GM21717 (cell line): ENCODE data around the gene RAB44.
A peak's percentile ranks its signal among the peaks of the same experiment; 100 is the strongest.

Source experiments
- ATAC-seq: cut with Tn5 transposase; IDR thresholded peaks from one replicate; pipeline ENCODE4 v1.9.1; 2021; ENCODE audit warnings: mild to moderate bottlenecking, moderate library complexity; ENCODE audit not compliant: unreplicated experiment

RAB44 gene

GRCh38 chr6:36745836-36746235, 48.2 kb downstream of the RAB44 start:
- ATAC-seq, result no peak

DNA sequence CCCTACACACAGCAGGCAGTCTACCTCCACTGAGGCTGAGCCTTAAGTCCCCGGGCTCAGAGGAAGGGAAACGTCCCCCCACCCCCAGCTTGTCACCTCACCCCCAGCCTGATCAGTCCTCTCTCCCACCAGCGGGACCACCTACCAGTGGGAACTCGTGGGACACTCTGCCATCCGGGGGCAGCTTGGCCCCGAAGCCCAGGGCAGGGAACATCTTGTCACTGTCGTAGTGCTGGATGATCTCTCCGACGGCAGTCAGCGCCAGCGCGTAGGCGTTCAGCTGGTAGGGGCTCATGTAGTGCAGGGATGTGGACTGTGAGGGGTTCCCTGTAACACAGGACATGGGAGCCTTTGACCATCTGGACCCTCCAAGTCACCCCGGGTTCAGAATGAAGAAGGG, 48.6 kb downstream of the RAB44 start:
- ATAC-seq, result no peak

DNA sequence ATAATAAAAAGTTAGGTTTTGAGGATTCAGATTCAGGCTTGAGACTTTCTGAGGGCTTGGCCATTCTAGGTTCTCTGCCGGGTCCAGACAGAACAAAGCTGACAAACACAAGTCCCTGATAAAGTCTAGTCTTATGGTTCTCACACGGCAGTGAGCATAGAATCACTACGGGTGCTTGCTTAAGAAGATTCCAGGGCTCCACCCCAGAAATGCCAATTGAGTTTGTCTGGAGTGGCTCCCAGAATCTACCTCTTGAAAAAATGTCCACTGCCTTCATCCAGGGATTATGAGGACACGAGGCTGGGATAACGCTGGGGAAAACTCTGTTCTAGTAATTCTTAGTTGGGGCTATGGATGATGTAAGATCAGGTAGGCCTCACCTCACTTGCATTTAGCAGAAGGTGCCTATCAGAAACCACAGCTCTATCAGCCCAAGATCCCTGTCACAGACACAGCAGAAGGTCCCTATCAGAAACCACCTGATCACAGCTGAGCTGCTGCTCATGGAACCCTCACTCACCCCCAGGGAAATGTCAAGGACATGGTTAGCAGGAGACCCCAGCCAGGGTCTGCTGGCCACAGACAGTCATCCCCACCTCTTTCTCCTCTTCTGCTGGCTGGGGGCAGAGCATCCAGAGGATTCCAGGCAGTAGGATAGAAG, 52.3 kb downstream of the RAB44 start:
- no peak for ATAC-seq

GRCh38 chr6:36751091-36751490, 53.5 kb downstream of the RAB44 start:
- no peak for ATAC-seq

GRCh38 chr6:36751833-36752186, 54.2 kb downstream of the RAB44 start:
- no peak for ATAC-seq

GRCh38 chr6:36752187-36752885, 54.7 kb downstream of the RAB44 start:
- no peak for ATAC-seq

DNA sequence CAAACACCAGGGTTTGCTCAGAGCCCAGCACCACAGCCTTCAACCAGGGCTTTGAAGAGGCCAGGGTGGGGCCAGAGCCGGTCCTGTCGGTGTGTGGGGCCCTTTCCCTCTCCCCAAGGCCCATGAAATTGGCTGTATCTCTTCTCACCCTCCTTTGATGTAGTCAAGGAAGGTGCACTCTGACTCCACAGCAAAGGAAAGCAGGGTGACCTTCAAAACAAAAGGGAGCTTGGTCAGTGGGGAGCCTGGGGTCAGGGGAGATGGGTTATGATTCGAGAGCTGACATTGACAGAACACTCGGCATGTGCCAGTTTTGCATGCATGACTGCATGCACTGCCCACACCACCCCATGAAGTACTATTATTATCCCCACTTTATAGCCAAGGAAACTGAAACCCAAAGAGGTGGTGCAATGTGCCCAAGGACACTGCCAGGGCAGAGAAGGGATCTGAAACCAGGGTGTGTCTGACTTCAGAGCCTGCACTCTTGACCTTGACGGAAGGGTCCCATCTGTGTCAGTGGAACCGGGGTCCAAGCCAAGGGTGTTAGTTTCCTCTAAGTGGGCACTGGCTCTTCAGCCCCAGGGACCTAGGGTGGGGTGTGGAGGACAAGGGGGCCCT, 55.4 kb downstream of the RAB44 start:
- ATAC-seq, result no peak

GRCh38 chr6:36753671-36754405, 56.2 kb downstream of the RAB44 start:
- ATAC-seq, result no peak

DNA sequence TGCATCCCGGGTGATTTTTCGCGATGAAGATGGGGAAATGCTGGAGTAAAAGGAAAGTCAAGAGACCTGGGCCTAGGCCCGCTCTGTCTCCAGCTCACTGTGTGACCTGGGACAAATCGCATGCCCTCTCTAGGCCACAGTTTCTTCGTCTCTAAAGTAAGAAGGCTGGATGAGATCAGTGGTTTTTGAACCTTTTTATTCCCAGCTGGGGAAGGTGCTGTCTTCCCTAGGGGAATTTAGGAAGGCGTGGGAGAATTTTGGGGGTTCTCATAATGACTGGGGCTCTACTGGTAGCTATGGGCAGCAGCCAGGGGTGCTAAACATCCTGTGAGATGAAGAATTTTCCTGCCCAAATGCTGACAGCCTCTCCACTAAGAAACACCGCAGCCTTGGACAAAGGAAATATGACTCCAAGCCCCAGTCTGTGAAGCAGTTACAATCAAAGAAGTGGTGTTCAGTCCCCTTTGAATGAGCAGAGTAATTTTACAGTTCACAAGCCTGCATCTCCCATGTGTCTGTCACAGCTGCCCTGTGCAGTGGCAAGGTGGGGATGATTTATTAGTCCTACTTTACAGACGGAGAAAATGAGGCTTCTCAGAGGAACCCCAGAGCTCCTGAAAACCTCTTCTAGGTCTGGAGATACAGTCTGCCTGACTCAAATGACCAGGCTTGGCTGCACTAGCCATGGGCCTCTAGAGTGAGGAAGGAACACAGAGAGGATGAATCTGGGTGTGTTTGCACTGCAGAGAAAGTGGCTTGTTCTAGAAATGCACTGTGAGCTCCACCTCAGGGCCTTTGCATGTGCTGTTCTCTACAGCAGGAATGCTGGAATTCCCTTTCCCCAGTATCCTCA, 57.2 kb downstream of the RAB44 start:
- no peak for ATAC-seq

DNA sequence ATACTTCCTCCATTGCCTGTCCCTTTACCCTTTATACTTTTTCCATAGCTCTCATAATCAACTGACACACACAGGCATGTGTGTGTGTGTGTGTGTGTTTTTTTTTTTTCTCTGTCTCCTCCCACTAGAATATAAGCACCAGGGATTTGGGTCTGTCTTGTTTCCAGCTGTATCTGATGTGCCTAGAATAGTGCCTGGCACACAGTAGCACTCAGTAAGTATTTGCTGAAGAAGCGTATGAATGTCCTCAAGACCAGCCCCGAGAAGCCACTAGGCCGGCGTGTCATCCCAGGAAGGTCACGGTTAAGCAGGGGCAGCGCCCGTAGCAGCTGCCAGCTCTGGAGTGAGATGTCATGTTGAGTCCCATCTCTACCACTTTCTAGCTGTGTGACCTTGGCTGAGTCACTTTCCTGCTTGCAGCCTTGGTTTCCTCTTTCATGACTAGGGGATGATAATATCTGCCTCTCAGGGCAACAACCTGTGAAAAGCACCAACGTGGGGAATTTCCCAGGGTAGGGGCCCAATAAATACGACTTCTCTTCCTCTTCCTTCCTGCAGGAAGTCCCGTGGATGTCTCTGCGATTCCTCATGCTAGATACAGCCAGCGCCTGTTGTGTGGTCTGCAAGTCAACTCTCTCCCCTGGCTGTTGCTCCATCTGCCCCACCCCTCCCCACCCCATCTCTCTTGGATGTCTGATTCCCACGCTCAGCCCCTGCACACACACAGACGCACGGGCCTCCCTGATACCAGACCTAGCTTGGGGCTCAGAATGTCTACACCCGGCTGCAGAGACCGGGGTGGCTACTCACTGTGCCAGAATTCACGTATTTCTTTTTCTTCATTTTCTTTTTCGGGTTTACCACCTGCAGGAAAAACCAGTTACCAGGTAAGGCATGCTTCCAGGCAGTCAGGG, 58.1 kb downstream of the RAB44 start:
- ATAC-seq, result peak; percentile 38

DNA sequence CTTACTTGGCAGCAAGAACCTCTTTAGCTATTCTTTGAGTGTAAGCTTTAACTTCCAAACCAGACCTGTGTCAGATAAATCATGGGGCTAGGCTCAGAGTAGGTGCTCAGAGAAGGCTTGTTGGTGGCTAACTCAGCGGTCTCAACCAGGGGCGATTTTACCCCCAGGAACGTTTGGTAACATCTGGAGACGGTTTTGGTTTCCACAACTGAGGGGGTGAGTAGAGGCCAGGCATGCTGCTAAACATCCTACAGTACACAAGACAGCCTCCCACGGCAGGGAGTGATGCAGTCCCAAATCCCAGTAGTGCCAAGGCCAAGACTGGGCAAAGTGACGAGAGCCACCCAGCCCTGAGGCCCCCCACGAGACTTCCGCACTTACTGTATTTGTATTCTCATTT, 59.2 kb downstream of the RAB44 start:
- ATAC-seq, result no peak

- ATAC-seq, result no peak
These were observed 59.6 kb downstream of the RAB44 start for GRCh38 chr6:36757206-36757605.

GRCh38 chr6:36757943-36758508, 60.4 kb downstream of the RAB44 start:
- ATAC-seq, result no peak

DNA sequence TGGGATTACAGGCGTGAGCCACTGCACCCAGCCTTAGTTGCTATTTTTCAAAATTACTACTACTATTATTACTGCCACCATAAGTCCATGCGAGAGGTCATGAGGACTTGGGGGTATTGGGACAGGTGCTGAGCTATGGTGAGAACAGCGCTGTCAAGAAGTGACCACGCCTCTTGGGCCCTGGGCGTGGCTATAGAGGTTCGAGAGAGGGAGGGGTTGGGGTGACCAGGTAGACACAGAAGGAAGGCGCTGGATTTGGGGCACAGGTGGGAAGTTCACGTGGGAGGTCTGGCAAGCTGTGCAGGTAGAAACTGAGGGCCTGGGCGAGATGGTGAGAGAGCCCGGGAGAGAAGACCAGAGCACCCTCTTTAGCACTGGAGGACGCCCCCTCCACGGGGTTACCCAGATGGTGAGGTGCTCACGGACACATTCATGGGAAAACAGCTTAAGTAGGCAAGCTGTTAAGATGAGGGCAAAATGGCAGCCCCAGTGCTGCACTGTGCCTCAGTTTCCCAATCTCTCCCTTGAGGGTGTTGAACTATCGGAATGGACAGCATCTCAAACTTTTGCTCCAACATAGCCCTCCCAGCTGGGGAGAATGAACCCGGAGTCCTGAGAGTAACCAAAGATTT, 61.0 kb downstream of the RAB44 start:
- ATAC-seq, result no peak

- ATAC-seq, result no peak
These were observed 61.6 kb downstream of the RAB44 start for GRCh38 chr6:36759148-36759759.

GRCh38 chr6:36760685-36761435, 63.2 kb downstream of the RAB44 start:
- ATAC-seq, result no peak

- no peak for ATAC-seq
These were observed 64.5 kb downstream of the RAB44 start for GRCh38 chr6:36762123-36762522.

DNA sequence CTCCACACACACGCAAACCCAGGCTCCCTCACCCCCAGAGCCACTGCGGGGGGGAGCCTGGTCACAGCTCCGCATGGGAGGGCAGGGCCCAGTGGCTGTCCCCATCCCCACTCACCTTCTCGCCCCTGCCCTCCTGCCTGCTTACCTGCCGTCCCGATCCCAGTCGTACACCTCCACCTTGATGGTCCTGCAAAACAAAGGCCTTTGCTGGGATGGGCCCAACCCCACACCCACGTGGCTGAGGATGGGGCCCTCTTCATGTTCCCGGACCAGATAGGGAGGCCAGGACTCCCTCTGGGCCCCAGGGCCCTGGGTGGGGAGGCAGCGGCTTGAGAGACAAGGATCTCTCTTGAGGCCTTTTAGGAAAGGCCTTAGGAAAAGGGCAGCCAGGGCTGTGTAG, 67.6 kb downstream of the RAB44 start:
- ATAC-seq, result no peak
